GM12892 (cell line): ENCODE measurements around the gene UBE2H.

ENCODE experiments used
- POLR2A ChIP-seq: IDR thresholded peaks from 2 replicates; pipeline ENCODE4 v1.6.1; 2011; ENCODE audit warnings: low read depth, low read length, control low read depth
- POLR2AphosphoS5 ChIP-seq: IDR thresholded peaks from 2 replicates; pipeline ENCODE4 v1.6.1; 2011; ENCODE audit warnings: low read depth, low read length, control low read depth

- TF ChIP-seq POLR2A = no peak
- no peak for TF ChIP-seq POLR2AphosphoS5
Observed at GRCh38 chr7:129827467-129827990, 125.2 kb downstream of the UBE2H start.
